Measurements from ENCODE around the gene ADAM21. TPM values are rescaled to one million over a fixed set of nuclear protein-coding genes. Genes with fewer than 3 reads are reported as not detected.
"Not testable (repeated sequence)": the region's sequence is repeated elsewhere in the genome, so short reads cannot be mapped to it uniquely, and the experiment has no call there.

ADAM21 gene
- total RNA-seq (under 1 TPM in 1 of 5 experiments, not detected in 4; 0.16 TPM), polyA plus RNA-seq (under 1 TPM; 0.14 to 0.29 TPM), total RNA-seq (0.54 reads per million)

- ChIA-PET CTCF (no interaction called here), POLR2A (no interaction called here)
- ATAC-seq (no peak), DNase-seq (no peak)
- Histone ChIP-seq H3K27me3 (ENCODE audit: control insufficient read depth in 2 of 2, insufficient read depth in 2 of 2, low read length in 2 of 2) (no peaks in the 10 kb centered on the region), H3K4me3 (ENCODE audit: low read length) (no peak within 1 kb of the TSS), H3K36me3 (ENCODE audit: control insufficient read depth in 2 of 3, insufficient read depth in 3 of 3, low read length in 3 of 3) (no peaks in the 10 kb centered on the region), H3K27ac (ENCODE audit: low read depth, low read length) (no peak within 1 kb of the TSS), H3K4me1 (ENCODE audit: control insufficient read depth in 2 of 2, insufficient read depth in 2 of 2, low read length in 2 of 2) (no peaks in the 10 kb centered on the region), H3K9me3 (ENCODE audit: control insufficient read depth in 2 of 3, low read length in 3 of 3) (no peaks in the 10 kb centered on the region)
- Mint-ChIP-seq H3K27ac (no peak within 1 kb of the TSS), H3K9me3 (peaks cover 0 to 6% (median 0%) of the 10 kb centered on the region in 11 donors), H3K4me3 (no peak within 1 kb of the TSS), H3K36me3 (peaks cover 0 to 9% (median 8%) of the 10 kb centered on the region in 5 donors), H3K27me3 (peaks cover 0 to 7% (median 0%) of the 10 kb centered on the region in 5 donors), H3K4me1 (no peaks in the 10 kb centered on the region)
- intact Hi-C loops (cut with micrococcal nuclease): no loop called here
These were observed at the start of gene ADAM21 for GRCh38 chr14:70451874-70452273. TSS of gene ADAM21 (plus strand) at chr14:70452174. CDS start at chr14:70457500, 5,326 bp downstream.

DNA sequence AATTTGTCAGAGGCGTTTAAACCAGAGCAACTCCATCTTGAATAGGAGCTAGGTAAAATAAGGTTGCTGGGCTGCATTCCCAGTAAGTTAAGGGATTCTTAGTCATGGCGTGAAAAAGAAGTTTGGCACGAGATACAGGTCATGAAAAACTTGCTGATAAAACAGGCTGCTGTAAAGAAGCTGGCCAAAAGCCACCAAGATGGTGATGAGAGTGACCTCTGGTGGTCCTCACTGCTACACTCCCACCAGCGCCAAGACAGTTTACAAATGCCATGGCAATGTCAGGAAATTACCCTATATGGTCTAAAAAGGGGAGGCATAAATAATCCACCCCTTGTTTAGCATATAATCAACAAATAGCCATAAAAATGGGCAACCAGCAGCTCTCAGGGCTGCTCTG, 48.6 kb upstream of the ADAM21 start:
- CTCF ChIA-PET; H3K9me3 ChIP-seq (ENCODE audit: control insufficient read depth in 2 of 3, low read length in 3 of 3); H3K9me3 Mint-ChIP-seq; H3K27me3 Mint-ChIP-seq; intact Hi-C loops (cut with micrococcal nuclease); H3K4me1 ChIP-seq (ENCODE audit: control insufficient read depth in 2 of 2, insufficient read depth in 2 of 2, low read length in 2 of 2); H3K27ac ChIP-seq (ENCODE audit: low read depth, low read length); ATAC-seq; DNase-seq; H3K27me3 ChIP-seq (ENCODE audit: control insufficient read depth in 2 of 2, insufficient read depth in 2 of 2, low read length in 2 of 2); H3K4me3 ChIP-seq (ENCODE audit: low read length); H3K4me3 Mint-ChIP-seq: not testable (repeated sequence)
- Mint-ChIP-seq H3K36me3 (peaks cover 0 to 45% (median 16%) of the 10 kb centered on the region in 5 donors), H3K4me1 (peaks cover 0 to 50% (median 43%) of the 10 kb centered on the region in 7 donors), H3K27ac (peak overlapping the region in 1 of 9 donors; percentile 25)
- peaks cover 0 to 16% (median 0%) of the 10 kb centered on the region in 3 experiments for H3K36me3 ChIP-seq (ENCODE audit: control insufficient read depth in 2 of 3, insufficient read depth in 3 of 3, low read length in 3 of 3)
- POLR2A ChIA-PET: interaction anchor here (0.9 kb wide), 1 partner anchor 9 kb away, joined by 3 read pairs; no protein-coding TSS in a partner anchor

DNA sequence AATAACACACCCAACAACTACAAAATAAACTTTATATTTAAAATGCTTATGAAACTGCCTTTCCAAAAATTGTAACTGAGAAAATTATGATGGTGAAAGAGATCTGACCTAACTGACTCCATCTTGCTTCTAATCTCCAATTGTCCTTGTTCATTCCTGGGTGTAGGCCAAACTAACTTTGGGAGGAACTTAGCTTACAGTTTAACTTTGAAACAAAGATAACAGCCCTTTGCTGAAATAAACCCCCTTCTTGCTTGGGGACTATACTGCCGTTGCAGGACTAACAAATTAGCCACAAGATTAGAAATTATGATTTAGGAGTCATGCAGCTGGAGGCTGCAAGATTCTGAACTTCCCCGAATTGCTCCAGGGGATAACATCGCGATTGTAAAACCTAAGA, 45.8 kb upstream of the ADAM21 start:
- H3K9me3 Mint-ChIP-seq; H3K4me1 ChIP-seq (ENCODE audit: control insufficient read depth in 2 of 2, insufficient read depth in 2 of 2, low read length in 2 of 2); DNase-seq; H3K27me3 Mint-ChIP-seq; H3K27ac ChIP-seq (ENCODE audit: low read depth, low read length); intact Hi-C loops (cut with micrococcal nuclease); ATAC-seq; H3K27me3 ChIP-seq (ENCODE audit: control insufficient read depth in 2 of 2, insufficient read depth in 2 of 2, low read length in 2 of 2); POLR2A ChIA-PET; CTCF ChIA-PET; H3K9me3 ChIP-seq (ENCODE audit: control insufficient read depth in 2 of 3, low read length in 3 of 3); H3K4me3 ChIP-seq (ENCODE audit: low read length): not testable (repeated sequence)
- peaks cover 0 to 65% (median 52%) of the 10 kb centered on the region in 7 donors for H3K4me1 Mint-ChIP-seq
- H3K4me3 Mint-ChIP-seq: peak overlapping the region in 1 of 10 donors; percentile 35
- H3K27ac Mint-ChIP-seq: peak overlapping the region in 1 of 9 donors; percentile 55
- H3K36me3 Mint-ChIP-seq: peaks cover 4 to 44% (median 23%) of the 10 kb centered on the region in 5 donors
- H3K36me3 ChIP-seq (ENCODE audit: control insufficient read depth in 2 of 3, insufficient read depth in 3 of 3, low read length in 3 of 3): peaks cover 0 to 13% (median 0%) of the 10 kb centered on the region in 3 experiments

DNA sequence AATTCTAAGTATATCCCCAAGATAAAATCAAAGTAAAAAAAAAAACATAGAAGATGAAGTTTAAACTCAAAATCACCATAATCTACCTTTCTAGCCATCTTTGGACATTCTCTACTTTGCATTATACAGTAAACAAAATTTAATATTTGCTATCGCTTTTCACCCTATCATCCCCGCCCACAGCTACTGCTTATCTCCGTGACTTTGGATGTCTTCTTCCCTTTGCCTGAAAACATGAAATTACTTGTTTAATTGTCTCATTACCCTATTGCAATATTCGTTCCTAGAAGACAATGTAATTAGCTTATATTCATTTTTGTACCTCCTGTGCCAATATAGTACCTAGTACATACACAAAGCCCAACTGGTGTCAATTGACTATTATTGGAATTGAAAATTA, 44.4 kb upstream of the ADAM21 start:
- Histone ChIP-seq H3K4me1 (ENCODE audit: control insufficient read depth in 2 of 2, insufficient read depth in 2 of 2, low read length in 2 of 2) (peaks cover 0 to 4% of the 10 kb centered on the region in 2 donors), H3K4me3 (ENCODE audit: low read length) (no peak overlapping the region), H3K36me3 (ENCODE audit: control insufficient read depth in 2 of 3, insufficient read depth in 3 of 3, low read length in 3 of 3) (peaks cover 0 to 5% (median 3%) of the 10 kb centered on the region in 3 experiments), H3K9me3 (ENCODE audit: control insufficient read depth in 2 of 3, low read length in 3 of 3) (no peaks in the 10 kb centered on the region), H3K27me3 (ENCODE audit: control insufficient read depth in 2 of 2, insufficient read depth in 2 of 2, low read length in 2 of 2) (no peaks in the 10 kb centered on the region), H3K27ac (ENCODE audit: low read depth, low read length) (no peak overlapping the region)
- ChIA-PET POLR2A (interaction anchor here (0.6 kb wide), 1 partner anchor 14 kb away, joined by 5 read pairs; no protein-coding TSS in a partner anchor), CTCF (no interaction called here)
- DNase-seq: no peak
- no peak for ATAC-seq
- intact Hi-C loops (cut with micrococcal nuclease): no loop called here
- Mint-ChIP-seq H3K36me3 (peaks cover 5 to 44% (median 29%) of the 10 kb centered on the region in 5 donors), H3K27me3 (no peaks in the 10 kb centered on the region), H3K27ac (no peak overlapping the region), H3K4me3 (peak overlapping the region in 2 of 10 donors; percentile 14 to 18), H3K9me3 (peaks cover 0 to 2% (median 0%) of the 10 kb centered on the region in 11 donors), H3K4me1 (peaks cover 0 to 75% (median 56%) of the 10 kb centered on the region in 7 donors)

DNA sequence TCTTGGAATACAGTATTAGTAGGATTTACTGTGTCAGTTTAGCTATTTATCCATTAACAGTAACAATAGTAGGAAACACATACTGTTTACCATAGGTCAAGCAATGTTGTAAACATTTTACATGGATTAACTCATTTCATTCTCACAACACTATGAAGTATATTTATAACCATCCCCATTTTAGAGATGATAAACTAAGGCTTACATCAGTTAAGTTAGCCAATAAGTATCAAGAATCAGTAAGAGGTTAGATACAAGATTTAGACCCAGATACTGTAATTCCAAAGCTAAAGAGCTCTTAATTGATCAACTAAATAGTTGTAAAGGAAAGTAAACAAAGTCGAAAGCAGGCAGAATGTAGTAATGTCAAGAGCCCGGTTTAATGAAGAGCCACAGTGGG, 36.2 kb upstream of the ADAM21 start:
- CTCF ChIA-PET: no interaction called here
- ATAC-seq (no peak), DNase-seq (no peak)
- Mint-ChIP-seq H3K4me3 (peak overlapping the region; percentile 69 to 97 (median 94)), H3K27me3 (peaks cover 0 to 4% (median 0%) of the 10 kb centered on the region in 5 donors), H3K27ac (peak overlapping the region in 7 of 9 donors; percentile 1 to 93 (median 85)), H3K36me3 (peaks cover 0 to 16% (median 8%) of the 10 kb centered on the region in 5 donors), H3K9me3 (no peaks in the 10 kb centered on the region), H3K4me1 (peaks cover 12 to 60% (median 54%) of the 10 kb centered on the region in 7 donors)
- intact Hi-C loops (cut with micrococcal nuclease): no loop called here
- POLR2A ChIA-PET: interaction anchor here (0.6 to 0.8 kb wide), 2 partner anchors 15 to 57 kb away, joined by 4 to 6 read pairs; partner anchors contain the start of gene COX16
- Histone ChIP-seq H3K36me3 (ENCODE audit: control insufficient read depth in 2 of 3, insufficient read depth in 3 of 3, low read length in 3 of 3) (peaks cover 0 to 3% (median 0%) of the 10 kb centered on the region in 3 experiments), H3K4me1 (ENCODE audit: control insufficient read depth in 2 of 2, insufficient read depth in 2 of 2, low read length in 2 of 2) (peaks cover 0 to 14% of the 10 kb centered on the region in 2 donors), H3K9me3 (ENCODE audit: control insufficient read depth in 2 of 3, low read length in 3 of 3) (no peaks in the 10 kb centered on the region), H3K27ac (ENCODE audit: low read depth, low read length) (no peak overlapping the region), H3K27me3 (ENCODE audit: control insufficient read depth in 2 of 2, insufficient read depth in 2 of 2, low read length in 2 of 2) (no peaks in the 10 kb centered on the region), H3K4me3 (ENCODE audit: low read length) (peak overlapping the region; percentile 40)

GRCh38 chr14:70416338-70416724, 35.6 kb upstream of the ADAM21 start:
- Histone ChIP-seq H3K36me3 (ENCODE audit: control insufficient read depth in 2 of 3, insufficient read depth in 3 of 3, low read length in 3 of 3) (peaks cover 0 to 3% (median 0%) of the 10 kb centered on the region in 3 experiments), H3K9me3 (ENCODE audit: control insufficient read depth in 2 of 3, low read length in 3 of 3) (no peaks in the 10 kb centered on the region), H3K4me1 (ENCODE audit: control insufficient read depth in 2 of 2, insufficient read depth in 2 of 2, low read length in 2 of 2) (peaks cover 0 to 14% of the 10 kb centered on the region in 2 donors), H3K4me3 (ENCODE audit: low read length) (peak overlapping the region; percentile 78), H3K27me3 (ENCODE audit: control insufficient read depth in 2 of 2, insufficient read depth in 2 of 2, low read length in 2 of 2) (no peaks in the 10 kb centered on the region), H3K27ac (ENCODE audit: low read depth, low read length) (peak overlapping the region; percentile 68)
- POLR2A ChIA-PET: no interaction called here
- intact Hi-C loops (cut with micrococcal nuclease): no loop called here
- H3K9me3 Mint-ChIP-seq: no peaks in the 10 kb centered on the region
- H3K4me3 Mint-ChIP-seq: peak overlapping the region; percentile 87 to 98 (median 94)
- peak overlapping the region; percentile 22 to 97 (median 92) for H3K27ac Mint-ChIP-seq
- peaks cover 0 to 4% (median 0%) of the 10 kb centered on the region in 5 donors for H3K27me3 Mint-ChIP-seq
- peaks cover 12 to 54% (median 50%) of the 10 kb centered on the region in 7 donors for H3K4me1 Mint-ChIP-seq
- CTCF ChIA-PET: no interaction called here
- peaks cover 0 to 16% (median 7%) of the 10 kb centered on the region in 5 donors for H3K36me3 Mint-ChIP-seq
- DNase-seq (no peak), ATAC-seq (no peak)

Data from naive thymus-derived CD4-positive, alpha-beta T cell (primary cell).